ENCODE data around the gene KIF5B. TPM values are rescaled to one million over a fixed set of nuclear protein-coding genes. Genes with fewer than 3 reads are reported as not detected.

Gene KIF5B
- total and polyA plus RNA-seq, 2 of the 8 experiments (the other 6 are each of a cell fraction or from before 2014, with no cell fraction given), result 9.8 to 68.4 TPM

- H3K27me3 ChIP-seq (replicated peaks in 1 of 4; ENCODE audit: control insufficient read depth in 3 of 4, extremely low read depth in 1 of 4, insufficient read depth in 3 of 4, low read length in 3 of 4), result no peaks in the 10 kb centered on the region
- no peak overlapping the region for H4K5ac ChIP-seq (ENCODE audit: insufficient read length, low read depth, low read length)
- peaks cover 2% of the 10 kb centered on the region in 2 experiments for H4K20me1 ChIP-seq (replicated peaks in 1 of 2; ENCODE audit: control insufficient read depth in 1 of 2, insufficient read depth in 2 of 2, low read length in 2 of 2)
- no peak overlapping the region for H3K23ac ChIP-seq (ENCODE audit: insufficient read length)
- no peaks in the 10 kb centered on the region for H3K4me1 ChIP-seq (replicated peaks in 1 of 4; ENCODE audit: control insufficient read depth in 3 of 4, insufficient read depth in 4 of 4, low read length in 3 of 4)
- WGBS, 2 experiments (ENCODE audit: extremely low coverage in 1 of 2, insufficient coverage in 1 of 2, insufficient read length in 1 of 2, insufficient replicate concordance in 2 of 2, low coverage in 1 of 2, low lambda C conversion rate in 2 of 2, missing lambda C conversion rate in 1 of 2), result 88% methylated on average over 5 of the region's 5 CpGs; no CpG with 5 or more reads in 1 of the 2 experiments
- no peak overlapping the region for H4K8ac ChIP-seq (ENCODE audit: extremely low read depth, insufficient read depth, low read length)
- no peaks in the 10 kb centered on the region for H3K79me1 ChIP-seq (ENCODE audit: low read depth, low read length)
- no peak overlapping the region for H4K91ac ChIP-seq (replicated peaks; ENCODE audit: insufficient read length, low read length)
- H2BK5ac ChIP-seq (ENCODE audit: low read depth, low read length), result no peak overlapping the region
- no peaks in the 10 kb centered on the region for H3K23me2 ChIP-seq (ENCODE audit: low read depth, low read length)
- DNase-seq (ENCODE audit: low read depth in 1 of 2, low spot score in 2 of 2) (no peak), FAIRE-seq (no peak)
- H3K27ac ChIP-seq (ENCODE audit: low read depth, low read length), result no peak overlapping the region
- H2AFZ ChIP-seq (ENCODE audit: low read length), result no peak overlapping the region
- TF ChIP-seq CHD1 (IDR thresholded peaks at IDR 0.05; ENCODE audit: low read depth, low read length), result no peak
- TF ChIP-seq GABPA (IDR thresholded peaks at IDR 0.05; ENCODE audit: borderline replicate concordance, insufficient read depth, low read length), result no peak
- H2BK15ac ChIP-seq (ENCODE audit: low read length), result no peak overlapping the region
- ChIA-PET POLR2A (ENCODE audit: partially characterized antibody) (no interaction called here), CTCF (ENCODE audit: partially characterized antibody) (interaction anchor here (0.6 to 1.1 kb wide), 2 partner anchors 197 to 498 kb away, joined by 3 read pairs; no protein-coding TSS in a partner anchor)
- no peak overlapping the region for H2BK20ac ChIP-seq (ENCODE audit: low read length)
- H3K9ac ChIP-seq (replicated peaks in 1 of 4; ENCODE audit: extremely low read depth in 1 of 4, low read depth in 3 of 4, low read length in 3 of 4), result no peak overlapping the region
- no peak overlapping the region for H2BK120ac ChIP-seq (replicated peaks; ENCODE audit: low read depth, low read length)
- H3K9me3 ChIP-seq (ENCODE audit: insufficient read depth in 2 of 2, low read depth in 1 of 2, low read length in 1 of 2), result no peaks in the 10 kb centered on the region
- no peak overlapping the region for H2AK5ac ChIP-seq (ENCODE audit: low read depth, low read length)
- no peak overlapping the region for H3K4me3 ChIP-seq (ENCODE audit: extremely low read depth in 1 of 4, insufficient read depth in 2 of 4, low read depth in 3 of 4, low read length in 4 of 4)
- no peak overlapping the region for H3K4ac ChIP-seq (replicated peaks; ENCODE audit: insufficient read length, low read depth, low read length)
- no peak overlapping the region for H3K18ac ChIP-seq (ENCODE audit: extremely low read depth, low read length)
- H3K14ac ChIP-seq (ENCODE audit: insufficient read length), result no peak overlapping the region
- no peak overlapping the region for H2BK12ac ChIP-seq (ENCODE audit: low read depth, low read length)
- no peak overlapping the region for H3K4me2 ChIP-seq (ENCODE audit: insufficient read depth in 1 of 2, low read depth in 2 of 2, low read length in 2 of 2)
- peaks cover 37 to 95% (median 77%) of the 10 kb centered on the region in 4 experiments for H3K36me3 ChIP-seq (ENCODE audit: control insufficient read depth in 2 of 4, insufficient read depth in 4 of 4, low read length in 3 of 4)
- no peak overlapping the region for H3K56ac ChIP-seq (replicated peaks; ENCODE audit: insufficient read length, low read depth, low read length)
- peaks cover 3 to 12% of the 10 kb centered on the region in 2 experiments; a peak in 2 of 4 replicates for H3K79me2 ChIP-seq (ENCODE audit: control insufficient read depth in 1 of 2, insufficient read depth in 2 of 2, low read length in 2 of 2)
These were observed 23.1 kb downstream of the KIF5B start for GRCh38 chr10:32033171-32033570.
